Measurements from ENCODE around the gene CCDC6.

DNA sequence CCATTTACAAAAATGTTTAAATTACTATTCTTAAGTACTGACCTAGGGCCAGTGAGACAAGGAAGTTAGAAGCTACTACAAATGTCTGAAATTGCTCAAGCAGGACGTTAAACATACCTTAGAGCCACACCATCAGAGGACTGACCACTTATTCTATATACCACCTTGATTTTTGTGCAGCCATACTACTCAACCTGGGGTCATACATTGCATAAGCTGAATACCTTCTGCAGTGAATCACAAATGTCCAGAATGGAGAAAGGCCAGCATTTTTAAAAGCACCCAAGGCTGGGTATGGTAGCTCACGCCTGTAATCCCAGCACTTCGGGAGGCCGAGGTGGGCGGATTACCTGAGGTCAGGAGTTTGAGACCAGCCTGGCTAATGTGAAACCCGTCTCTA, 131.9 kb downstream of the CCDC6 start:
- TF ChIP-seq ELF4 (IDR thresholded peaks at IDR 0.05) (no peak), L3MBTL2 (conservative IDR thresholded peaks at IDR 0.05) (no peak), FOXA1 (IDR thresholded peaks at IDR 0.05) (no peak), SP1 (IDR thresholded peaks at IDR 0.05) (no peak), LEF1 (IDR thresholded peaks at IDR 0.05; ENCODE audit: borderline replicate concordance) (no peak), SUZ12 (IDR thresholded peaks at IDR 0.05) (no peak)

Data from HEK293T (cell line).